NCI-H2227 (cell line): ENCODE data around the gene PACSIN2.

Experiments used
- DNase-seq: peaks from one replicate; lab custom pipeline; 2025; ENCODE audit not compliant: unreplicated experiment; lab: John Stamatoyannopoulos, UW

Gene PACSIN2

GRCh38 chr22:42907404-42908373, 107.3 kb downstream of the PACSIN2 start:
- DNase-seq: no peak

- no peak for DNase-seq
Observed at GRCh38 chr22:42906605-42907348, 108.2 kb downstream of the PACSIN2 start.

- no peak for DNase-seq
Observed at GRCh38 chr22:42905702-42906183, 109.2 kb downstream of the PACSIN2 start.

GRCh38 chr22:42905217-42905616, 109.7 kb downstream of the PACSIN2 start:
- DNase-seq: no peak

GRCh38 chr22:42904050-42904449, 110.9 kb downstream of the PACSIN2 start:
- no peak for DNase-seq

- DNase-seq: no peak
Observed at GRCh38 chr22:42902875-42903510, 112.0 kb downstream of the PACSIN2 start.

- DNase-seq: no peak
Observed at GRCh38 chr22:42901790-42902508, 113.0 kb downstream of the PACSIN2 start.

GRCh38 chr22:42897960-42898359, 117.0 kb downstream of the PACSIN2 start:
- no peak for DNase-seq

GRCh38 chr22:42895541-42895981, 119.4 kb downstream of the PACSIN2 start:
- DNase-seq: no peak

GRCh38 chr22:42895087-42895486, 119.9 kb downstream of the PACSIN2 start:
- no peak for DNase-seq

- no peak for DNase-seq
Observed at GRCh38 chr22:42893371-42894150, 121.4 kb downstream of the PACSIN2 start.

GRCh38 chr22:42892571-42893316, 122.2 kb downstream of the PACSIN2 start:
- no peak for DNase-seq

- no peak for DNase-seq
Observed at GRCh38 chr22:42892156-42892555, 122.8 kb downstream of the PACSIN2 start.

GRCh38 chr22:42891696-42892095, 123.3 kb downstream of the PACSIN2 start:
- no peak for DNase-seq

GRCh38 chr22:42891008-42891407, 123.9 kb downstream of the PACSIN2 start:
- no peak for DNase-seq

- no peak for DNase-seq
Observed at GRCh38 chr22:42889304-42889703, 125.6 kb downstream of the PACSIN2 start.

- no peak for DNase-seq
Observed at GRCh38 chr22:42887523-42888507, 127.1 kb downstream of the PACSIN2 start.

GRCh38 chr22:42887120-42887519, 127.8 kb downstream of the PACSIN2 start:
- DNase-seq: no peak
